Liver (tissue), 9 donors: Measurements from ENCODE around the gene CMIP. TPM values are rescaled to one million over a fixed set of nuclear protein-coding genes. Genes with fewer than 3 reads are reported as not detected.

Experiments used
- DNase-seq: peaks from one replicate; pipeline ENCODE4 v3.0.0-alpha.2; 2017; ENCODE audit warnings: low spot score
- H3K27ac ChIP-seq, 2 donors: one replicate each; pipeline ENCODE4 v1.7.0; 2013; ENCODE audit warnings: inconsistent platforms in 2 of 2, low read length in 2 of 2, control low read depth in 1 of 2, low read depth in 1 of 2, mild to moderate bottlenecking in 1 of 2
- H3K27me3 ChIP-seq, 4 donors: one replicate each; pipeline versions ENCODE4 v1.6.1 to v1.7.0; 2013; ENCODE audit warnings: low read length in 3 of 4, inconsistent platforms in 1 of 4, mild to moderate bottlenecking in 1 of 4, moderate library complexity in 1 of 4; ENCODE audit not compliant: control insufficient read depth in 4 of 4, insufficient read depth in 4 of 4
- H3K36me3 ChIP-seq, 4 donors: one replicate each; pipeline versions ENCODE4 v1.6.1 to v1.7.0; 2013; ENCODE audit warnings: low read length in 3 of 4, mild to moderate bottlenecking in 3 of 4, low read depth in 1 of 4, moderate library complexity in 1 of 4; ENCODE audit not compliant: control insufficient read depth in 4 of 4, insufficient read depth in 3 of 4
- H3K4me1 ChIP-seq, 4 donors: one replicate each; pipeline versions ENCODE4 v1.6.1 to v1.7.0; 2013; ENCODE audit warnings: low read length in 3 of 4, mild to moderate bottlenecking in 3 of 4, moderate library complexity in 1 of 4; ENCODE audit not compliant: control insufficient read depth in 4 of 4, insufficient read depth in 4 of 4
- H3K4me3 ChIP-seq, 3 donors: one replicate each; pipeline versions ENCODE4 v1.6.1 to v1.7.0; 2013; ENCODE audit warnings: low read length in 3 of 3, control low read depth in 1 of 3, low read depth in 1 of 3, mild to moderate bottlenecking in 1 of 3
- H3K9ac ChIP-seq, 2 donors: one replicate each; pipeline ENCODE4 v1.7.0; 2013; ENCODE audit warnings: low read length in 2 of 2, mild to moderate bottlenecking in 2 of 2, moderate library complexity in 2 of 2, control low read depth in 1 of 2, low read depth in 1 of 2
- H3K9me3 ChIP-seq, 4 donors: one replicate each; pipeline versions ENCODE4 v1.6.1 to v1.7.0; 2013; ENCODE audit warnings: low read length in 3 of 4; ENCODE audit not compliant: control insufficient read depth in 4 of 4
- EGR1 ChIP-seq, 2 donors: IDR thresholded peaks; 2 replicates each; pipeline ENCODE4 v1.6.1; 2016 to 2018; ENCODE audit warnings: antibody characterized with exemption in 2 of 2, low read depth in 2 of 2
- FOXA1 ChIP-seq: IDR thresholded peaks from 2 replicates; pipeline ENCODE4 v1.6.1; 2016; ENCODE audit warnings: antibody characterized with exemption
- JUND ChIP-seq, 2 donors: IDR thresholded peaks; 2 replicates each; pipeline ENCODE4 v1.6.1; 2016; ENCODE audit warnings: antibody characterized with exemption in 2 of 2
- NR2F2 ChIP-seq: IDR thresholded peaks from 2 replicates; pipeline ENCODE4 v1.6.1; 2016; ENCODE audit warnings: antibody characterized with exemption
- RAD21 ChIP-seq, 2 donors: IDR thresholded peaks; 2 replicates each; pipeline ENCODE4 v1.6.1; 2016; ENCODE audit warnings: antibody characterized with exemption in 2 of 2, mild to moderate bottlenecking in 2 of 2
- SP1 ChIP-seq: IDR thresholded peaks from 2 replicates; pipeline ENCODE4 v1.6.1; 2018; ENCODE audit warnings: antibody characterized with exemption, mild to moderate bottlenecking
- TAF1 ChIP-seq: conservative IDR thresholded peaks from 2 replicates; pipeline ENCODE4 v1.6.1; 2016; ENCODE audit warnings: antibody characterized with exemption, mild to moderate bottlenecking
- YY1 ChIP-seq: IDR thresholded peaks from 2 replicates; pipeline ENCODE4 v1.6.1; 2016; ENCODE audit warnings: antibody characterized with exemption, mild to moderate bottlenecking
- ZBTB33 ChIP-seq: IDR thresholded peaks from 2 replicates; pipeline ENCODE4 v1.6.1; 2016; ENCODE audit warnings: antibody characterized with exemption
- WGBS: extraction: QIAGEN DNeasy Blood & Tissue Kit; methylation state at CpG from one replicate; pipeline ENCODE4 v1.1.7; 2013; 5-methylcytosine and 5-hydroxymethylcytosine counted together
- polyA plus RNA-seq, 2 donors: library from polyadenylated mRNA; stranded (reverse) in 1 of 2; unstranded in 1 of 2; fragments of 200-250 nt in 1 of 2; fragments of >200 nt in 1 of 2; fragmentation: Nextera tagmentation in 1 of 2; extraction: Ambion mirVana in 1 of 2; gene quantifications; one replicate each; pipeline versions ENCODE4 v1.2.1 to v1.2.3, GENCODE V29; 2013 to 2015
- total RNA-seq, 2 donors: library from RNA; depleted of rRNA; stranded (reverse); fragments of >200 nt; gene quantifications; one replicate each; pipeline ENCODE4 v1.2.3, GENCODE V29; 2014
- TF ChIP-seq, protein P1 (sequence below): IDR thresholded peaks from 2 replicates; pipeline ENCODE4 v1.6.1; 2016; ENCODE audit warnings: antibody characterized with exemption
- TF ChIP-seq, protein P2 (sequence below): fragments of 150-350 bp; IDR thresholded peaks from 2 replicates; pipeline ENCODE4 v1.5.1; 2017; ENCODE audit warnings: improper control_type of control experiment, low read depth, low read length; ENCODE audit not compliant: missing input control
- donor health status: healthy.
- donor health status: healthy.
- donor health status: healthy.
- donor health status: healthy.
- donor health status: healthy.

CMIP gene
- total and polyA plus RNA-seq, 4 donors, result 1.7 to 15.6 (median 10.1) TPM

DNA sequence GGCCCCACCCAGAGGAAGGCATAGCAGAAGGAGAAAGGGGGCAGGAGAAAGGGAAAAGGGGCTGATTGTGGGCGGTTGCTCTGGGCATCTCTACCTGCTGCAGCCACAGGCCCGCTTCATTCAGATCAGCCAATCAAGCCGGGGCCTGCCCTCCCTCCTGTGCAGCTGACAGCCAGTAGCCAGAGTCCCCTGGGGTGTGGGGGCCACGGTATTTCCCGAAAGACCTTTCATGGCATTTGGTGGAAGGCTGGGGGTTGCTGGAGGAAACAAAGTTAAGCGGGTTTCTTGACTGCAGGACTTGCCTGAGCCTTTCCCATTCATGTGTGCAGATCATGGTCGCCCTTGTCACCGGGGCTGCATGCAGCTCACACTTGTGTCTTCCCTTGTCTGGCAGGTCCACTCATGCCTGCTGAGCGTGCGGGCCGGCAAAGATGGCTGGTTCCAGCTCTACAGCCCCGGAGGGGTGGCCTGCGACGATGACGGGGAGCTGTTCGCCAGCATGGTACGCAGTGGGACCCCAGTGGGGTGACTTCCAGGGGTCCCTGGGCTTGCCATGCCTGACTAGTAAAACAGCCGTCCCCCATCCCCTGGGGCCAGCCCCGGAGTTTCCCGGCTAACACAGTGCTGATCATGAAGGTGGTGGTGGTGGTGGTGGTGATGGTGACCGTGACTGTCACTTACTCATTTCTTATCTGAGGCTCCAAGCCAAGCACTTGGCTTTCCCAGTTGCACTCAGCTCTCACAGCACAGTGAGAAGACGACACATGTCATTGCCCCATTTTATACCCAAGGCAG, 251.8 kb downstream of the CMIP start (continued):
- TF ChIP-seq, protein P1, sequence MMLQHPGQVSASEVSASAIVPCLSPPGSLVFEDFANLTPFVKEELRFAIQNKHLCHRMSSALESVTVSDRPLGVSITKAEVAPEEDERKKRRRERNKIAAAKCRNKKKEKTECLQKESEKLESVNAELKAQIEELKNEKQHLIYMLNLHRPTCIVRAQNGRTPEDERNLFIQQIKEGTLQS, result no peak
- TF ChIP-seq SP1 (no peak), JUND (IDR thresholded peaks at IDR 0.05) (no peak), NR2F2 (no peak), YY1 (no peak), FOXA1 (no peak), TAF1 (no peak), EGR1 (IDR thresholded peaks at IDR 0.05; ENCODE audit: low read depth in 2 of 2) (no peak)
- TF ChIP-seq, protein P2, sequence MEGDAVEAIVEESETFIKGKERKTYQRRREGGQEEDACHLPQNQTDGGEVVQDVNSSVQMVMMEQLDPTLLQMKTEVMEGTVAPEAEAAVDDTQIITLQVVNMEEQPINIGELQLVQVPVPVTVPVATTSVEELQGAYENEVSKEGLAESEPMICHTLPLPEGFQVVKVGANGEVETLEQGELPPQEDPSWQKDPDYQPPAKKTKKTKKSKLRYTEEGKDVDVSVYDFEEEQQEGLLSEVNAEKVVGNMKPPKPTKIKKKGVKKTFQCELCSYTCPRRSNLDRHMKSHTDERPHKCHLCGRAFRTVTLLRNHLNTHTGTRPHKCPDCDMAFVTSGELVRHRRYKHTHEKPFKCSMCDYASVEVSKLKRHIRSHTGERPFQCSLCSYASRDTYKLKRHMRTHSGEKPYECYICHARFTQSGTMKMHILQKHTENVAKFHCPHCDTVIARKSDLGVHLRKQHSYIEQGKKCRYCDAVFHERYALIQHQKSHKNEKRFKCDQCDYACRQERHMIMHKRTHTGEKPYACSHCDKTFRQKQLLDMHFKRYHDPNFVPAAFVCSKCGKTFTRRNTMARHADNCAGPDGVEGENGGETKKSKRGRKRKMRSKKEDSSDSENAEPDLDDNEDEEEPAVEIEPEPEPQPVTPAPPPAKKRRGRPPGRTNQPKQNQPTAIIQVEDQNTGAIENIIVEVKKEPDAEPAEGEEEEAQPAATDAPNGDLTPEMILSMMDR, result no peak

GRCh38 chr16:81696961-81697615, 252.5 kb downstream of the CMIP start:
- peak; percentile 54 for DNase-seq
- no peaks in the 10 kb centered on the region for H3K27me3 ChIP-seq
- TF ChIP-seq ZBTB33, result no peak
- TF ChIP-seq NR2F2, result no peak
- TF ChIP-seq RAD21 (IDR thresholded peaks at IDR 0.05), result peak; percentile 86 to 91
- TF ChIP-seq JUND (IDR thresholded peaks at IDR 0.05), result no peak
- TF ChIP-seq, protein P1, result no peak
- TF ChIP-seq, protein P2, result peak; percentile 61
- no peak overlapping the region for H3K9ac ChIP-seq
- WGBS, result 80% methylated on average over 16 of the region's 16 CpGs
- no peak overlapping the region for H3K4me3 ChIP-seq
- H3K36me3 ChIP-seq, result peaks cover 13 to 78% (median 28%) of the 10 kb centered on the region in 4 donors
- H3K4me1 ChIP-seq, result no peaks in the 10 kb centered on the region
- H3K9me3 ChIP-seq, result no peaks in the 10 kb centered on the region
- peak overlapping the region; percentile 4 to 23 for H3K27ac ChIP-seq
